SW480 (cell line): Measurements from ENCODE around the gene AGAP1.
A peak's percentile ranks its signal among the peaks of the same experiment; 100 is the strongest.
"Not testable (repeated sequence)": the region's sequence is repeated elsewhere in the genome, so short reads cannot be mapped to it uniquely, and the experiment has no call there.

Experiments
- DNase-seq: peaks from one replicate; pipeline ENCODE4 v3.0.0-alpha.2; 2016; ENCODE audit warnings: low spot score

AGAP1 gene

DNA sequence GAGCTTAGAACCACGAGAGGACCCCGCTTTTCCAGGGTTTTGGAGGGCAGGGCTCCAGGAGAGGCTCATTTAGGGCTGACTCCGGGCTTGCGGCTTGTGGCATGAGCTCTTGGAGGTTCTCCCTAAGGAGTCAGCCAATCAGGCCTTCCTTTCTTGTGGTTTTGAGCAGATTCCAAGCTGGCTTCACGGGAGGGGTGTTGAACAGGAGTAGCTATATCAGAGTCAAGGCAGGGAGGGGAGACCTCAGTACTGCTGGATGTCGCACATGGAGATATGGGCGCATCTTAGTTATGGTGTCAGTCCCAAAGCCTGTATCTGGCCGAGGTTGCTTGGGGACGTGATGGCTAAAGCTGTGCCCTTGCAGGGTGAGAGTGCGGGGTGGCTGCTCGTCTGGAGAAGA lies 98.6 kb downstream of the AGAP1 start:
- DNase-seq = no peak

DNA sequence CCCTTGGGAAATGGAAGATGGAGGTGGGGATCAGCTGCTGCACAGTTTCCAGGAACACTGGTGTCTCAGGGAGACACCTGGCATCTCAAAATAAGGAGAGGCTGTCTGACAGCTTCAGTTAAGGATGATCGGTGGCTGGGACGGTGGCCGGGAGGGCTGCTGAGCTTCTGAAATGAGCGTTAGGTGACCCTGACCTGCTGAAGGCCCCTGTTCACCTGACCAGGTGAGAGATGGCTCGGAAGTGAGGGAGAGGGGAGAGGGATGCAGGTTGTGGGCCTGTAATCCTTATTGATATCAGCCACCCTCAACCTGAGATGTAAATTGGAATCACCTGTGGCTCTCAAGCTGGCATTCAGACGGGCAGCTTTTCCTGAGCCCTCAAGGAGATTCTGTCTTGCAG lies 99.0 kb downstream of the AGAP1 start:
- DNase-seq = no peak

DNA sequence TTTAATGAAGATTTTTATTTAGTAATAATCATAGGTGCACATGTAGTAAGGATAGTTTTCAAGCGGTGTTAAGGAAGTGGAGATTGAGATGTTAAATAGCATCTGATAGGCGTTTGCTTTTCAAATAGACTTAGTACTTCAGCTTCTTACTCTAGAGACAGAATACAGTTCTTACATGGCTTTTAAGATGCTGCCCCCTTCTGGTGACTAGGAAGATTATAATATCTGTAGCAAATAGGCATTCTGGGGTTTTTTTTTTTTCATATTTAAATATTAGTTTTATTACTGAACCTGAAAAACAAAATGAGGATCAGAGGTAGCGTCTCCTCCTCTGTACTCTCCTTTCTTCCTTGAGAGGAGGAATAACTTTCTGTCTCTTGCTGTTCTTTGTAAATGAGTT lies 100.2 kb downstream of the AGAP1 start:
- DNase-seq = peak; percentile 91

DNA sequence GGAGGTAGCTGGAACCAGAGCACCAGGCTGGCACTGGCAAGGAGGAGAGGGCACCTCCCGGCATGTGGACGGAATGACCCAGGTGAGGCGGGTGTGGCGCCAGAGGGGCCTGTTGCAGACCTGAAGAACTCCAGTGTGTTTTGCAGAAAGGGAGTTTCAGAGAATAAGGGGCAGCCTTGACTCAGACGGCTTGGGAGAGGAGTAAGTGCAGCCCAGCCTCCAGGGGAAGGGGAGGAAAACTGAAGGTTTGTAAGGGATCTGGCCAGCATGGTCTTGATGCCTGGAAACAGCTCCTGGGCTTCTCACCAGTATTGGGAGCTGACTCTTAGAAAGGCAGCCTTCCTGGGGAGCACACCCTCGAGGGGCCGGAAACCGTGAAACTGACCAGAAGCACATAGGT lies 101.1 kb downstream of the AGAP1 start:
- no peak for DNase-seq

DNA sequence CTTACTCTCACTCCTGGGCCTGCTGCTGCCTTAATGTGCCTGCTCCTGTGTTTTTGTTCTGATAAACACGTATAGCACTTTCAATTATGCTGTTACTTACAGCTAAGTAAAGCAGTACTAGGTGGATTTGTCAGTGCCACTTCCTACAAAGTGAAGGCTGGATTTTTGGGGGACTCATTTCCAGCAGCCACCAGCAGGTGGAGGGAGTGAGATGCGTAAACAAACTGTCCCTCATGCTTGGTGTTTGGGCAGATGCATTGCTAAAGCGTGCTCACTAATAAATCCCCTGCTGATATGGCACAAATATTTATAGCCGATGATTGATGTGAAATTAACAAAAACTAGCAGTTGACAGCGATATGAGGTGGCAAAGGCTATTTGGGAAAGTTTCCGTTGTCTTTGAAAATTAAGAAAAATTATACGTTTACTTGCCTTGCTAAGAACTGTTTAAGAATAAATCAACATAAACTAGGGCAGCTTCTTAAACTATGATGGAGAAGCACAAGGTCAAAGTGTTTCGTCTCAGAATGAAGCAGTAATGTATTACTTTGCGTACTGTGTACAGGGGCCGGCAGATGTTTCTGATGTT lies 101.7 kb downstream of the AGAP1 start:
- DNase-seq = peak; percentile 68

DNA sequence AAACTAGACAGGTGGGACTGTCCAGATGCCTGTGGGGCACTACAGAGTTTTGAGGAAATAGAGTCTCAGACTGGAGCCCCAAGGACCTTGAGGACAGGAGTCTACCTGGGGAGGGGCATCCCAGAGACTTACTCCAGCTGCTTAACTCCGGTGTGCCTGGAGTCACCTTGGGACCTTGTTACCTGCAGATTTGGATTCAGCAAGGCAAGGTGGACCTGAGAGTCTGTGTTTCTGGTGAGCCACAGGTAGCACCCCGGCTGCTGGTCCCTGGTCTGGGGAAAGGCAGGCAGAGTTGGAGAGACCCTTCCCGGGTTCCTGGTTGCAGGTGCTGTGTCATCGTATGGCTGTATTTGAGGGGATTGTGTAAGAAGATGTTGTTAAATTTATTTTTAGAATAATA lies 102.4 kb downstream of the AGAP1 start:
- no peak for DNase-seq

DNA sequence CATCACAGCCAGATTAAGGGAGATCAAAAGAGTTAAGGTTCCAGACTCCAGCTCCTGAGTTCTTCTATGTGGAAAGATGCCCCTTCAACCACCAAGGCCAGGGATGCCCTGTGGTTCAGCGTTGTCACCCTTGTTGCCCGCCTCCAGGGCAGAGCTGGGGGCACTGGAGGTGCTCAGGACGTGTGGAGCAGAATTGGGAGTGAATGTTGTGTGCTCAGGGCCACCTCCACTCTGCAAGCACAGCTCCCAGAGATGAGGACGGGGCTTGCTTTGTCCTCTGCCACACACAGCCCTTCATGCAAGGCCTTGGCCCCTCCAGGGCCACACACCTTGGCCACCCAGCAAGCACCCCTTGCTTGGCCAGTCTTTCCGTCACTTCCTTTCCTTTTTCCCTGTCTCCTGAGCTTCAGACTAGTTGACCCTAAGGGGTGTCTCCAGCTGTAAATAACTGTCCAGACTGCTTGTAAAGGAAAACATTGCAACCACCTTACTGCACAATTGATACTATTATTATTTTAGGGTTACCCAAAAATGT lies 103.3 kb downstream of the AGAP1 start:
- no peak for DNase-seq

DNA sequence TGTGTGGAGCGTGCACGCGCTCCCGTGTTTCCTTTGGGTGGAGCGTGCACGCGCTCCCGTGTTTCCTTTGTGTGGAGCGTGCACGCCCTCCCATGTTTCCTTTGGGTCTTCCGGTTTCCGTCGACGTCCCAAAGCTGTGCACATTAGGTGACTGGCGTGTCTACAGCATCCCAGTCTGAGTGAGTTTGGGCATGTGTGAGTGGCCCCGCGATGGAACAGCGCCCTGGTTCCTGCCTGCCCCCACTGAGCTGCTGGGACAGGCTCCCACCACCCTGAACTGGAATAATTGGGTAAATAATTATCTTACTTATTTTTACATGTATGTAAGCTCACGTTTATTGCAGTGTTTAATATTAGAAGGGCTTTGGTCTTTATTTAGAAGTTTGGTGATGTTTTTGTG lies 104.2 kb downstream of the AGAP1 start:
- no peak for DNase-seq

DNA sequence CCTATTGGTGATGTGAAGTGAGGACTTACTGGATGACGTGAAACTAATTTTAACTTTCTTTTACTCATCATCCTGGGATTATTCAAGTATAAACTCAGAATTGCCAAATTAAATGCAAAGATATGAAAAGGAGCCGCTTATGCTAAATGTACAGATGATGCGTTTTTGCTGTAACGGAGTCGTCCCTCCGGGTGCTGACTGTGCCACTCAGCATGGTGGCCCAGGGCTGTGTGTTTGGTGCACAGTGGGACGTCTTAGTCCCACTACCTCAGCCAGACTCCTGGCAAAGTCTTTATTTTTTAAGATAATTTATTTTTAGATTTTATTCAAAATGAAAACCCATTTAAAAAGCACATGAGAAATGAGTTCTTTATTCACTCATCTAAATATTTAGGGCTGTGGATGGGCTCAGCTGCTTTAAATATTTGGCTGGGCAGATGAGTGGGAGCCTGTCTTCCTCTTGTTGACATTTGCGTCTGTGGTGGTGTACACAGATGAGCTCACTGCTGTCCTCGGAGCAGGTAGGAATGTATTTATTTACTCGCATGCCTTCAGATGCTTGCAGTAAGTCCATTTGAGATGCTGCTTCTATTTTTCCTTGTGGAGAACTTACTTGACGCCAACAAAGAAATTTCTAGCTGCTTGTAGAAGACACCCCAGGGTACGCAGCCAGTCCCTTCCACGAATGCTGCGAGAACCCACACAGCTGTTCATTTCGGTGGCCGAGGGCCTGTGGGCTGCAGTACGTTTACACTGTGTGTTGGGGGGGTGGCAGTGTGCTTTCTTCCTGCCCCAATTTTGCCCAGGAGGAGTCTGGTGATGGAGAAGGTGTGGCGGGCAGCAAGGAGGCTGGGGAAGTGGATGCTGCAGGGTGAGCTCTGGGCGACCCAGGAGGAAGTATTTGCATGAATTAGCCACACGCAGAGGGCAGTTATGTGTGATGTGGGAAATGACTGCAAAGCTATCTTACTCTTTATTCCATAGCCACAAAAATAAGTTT lies 105.0 kb downstream of the AGAP1 start:
- DNase-seq = no peak

DNA sequence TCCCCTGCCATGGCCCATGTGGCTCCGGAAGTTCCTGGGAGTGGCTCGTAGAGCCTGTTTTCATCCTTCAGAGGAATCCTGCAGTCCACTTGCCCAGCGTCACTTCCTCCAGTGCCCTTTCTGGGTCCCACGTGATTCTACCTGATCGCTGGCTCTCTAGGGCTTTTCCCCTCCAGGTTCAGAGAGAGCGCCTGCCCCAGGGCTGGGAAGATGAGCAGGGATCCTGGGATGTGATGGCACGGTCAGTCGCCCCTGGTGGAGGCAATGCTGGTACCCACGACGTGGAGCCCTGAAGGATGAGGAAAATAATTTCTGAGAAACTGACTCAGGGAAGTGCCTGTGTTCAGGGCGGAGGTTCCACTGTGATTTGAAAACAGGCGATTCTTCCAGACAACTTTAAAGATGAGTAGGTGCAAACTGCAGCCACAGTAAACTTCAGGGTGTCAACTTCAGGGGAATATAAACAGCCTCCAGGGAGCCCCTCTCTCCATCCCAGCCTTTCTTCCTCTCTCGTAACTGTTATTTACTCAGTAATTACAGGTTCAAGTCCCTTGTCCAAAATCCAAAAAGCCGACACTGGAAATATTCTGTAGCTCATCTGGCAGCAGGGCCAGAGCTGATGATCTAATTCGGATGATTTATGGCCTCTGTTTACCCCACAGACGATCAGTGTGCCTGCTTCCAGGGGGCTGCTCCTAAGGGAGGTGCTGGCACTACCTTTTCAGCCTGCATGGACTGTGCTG lies 105.9 kb downstream of the AGAP1 start:
- no peak for DNase-seq

DNA sequence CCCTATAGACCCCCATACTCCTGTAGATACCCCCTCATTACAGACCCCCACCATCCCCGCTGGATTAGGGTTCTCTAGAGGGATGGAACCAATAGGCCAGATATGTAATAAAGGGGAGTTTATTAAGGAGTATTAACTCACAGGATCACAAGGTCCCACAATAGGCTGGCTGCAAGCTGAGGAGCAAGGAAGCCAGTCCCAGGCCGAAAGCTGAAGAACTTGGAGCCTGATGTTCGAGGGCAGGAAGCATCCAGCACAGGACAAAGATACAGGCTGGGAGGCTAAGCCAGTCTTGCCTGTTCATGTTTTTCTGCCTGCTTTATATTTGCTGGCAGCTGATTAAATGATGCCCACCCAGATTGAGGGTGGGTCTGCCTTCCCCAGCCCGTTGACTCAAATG lies 106.6 kb downstream of the AGAP1 start:
- no peak for DNase-seq

DNA sequence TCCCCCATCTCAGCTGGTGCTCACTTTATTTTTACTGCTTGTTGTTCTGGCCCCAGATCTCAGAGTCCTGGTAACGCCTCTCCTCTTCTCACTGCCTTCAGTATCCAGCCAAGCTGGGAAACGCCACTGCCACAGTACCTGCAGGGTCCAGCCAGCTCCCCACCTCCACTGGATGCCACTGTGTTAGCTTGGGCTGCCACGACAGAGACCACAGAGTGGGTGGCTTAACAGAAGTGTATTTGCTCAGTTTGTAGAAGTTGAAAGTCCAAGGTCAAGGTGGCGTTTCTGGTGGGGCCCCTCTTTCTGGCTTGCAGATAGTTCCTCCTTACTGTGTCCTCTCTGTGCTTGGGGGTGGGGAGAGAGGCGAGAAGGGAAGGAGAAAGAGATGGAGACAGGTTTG lies 107.1 kb downstream of the AGAP1 start:
- DNase-seq = no peak

DNA sequence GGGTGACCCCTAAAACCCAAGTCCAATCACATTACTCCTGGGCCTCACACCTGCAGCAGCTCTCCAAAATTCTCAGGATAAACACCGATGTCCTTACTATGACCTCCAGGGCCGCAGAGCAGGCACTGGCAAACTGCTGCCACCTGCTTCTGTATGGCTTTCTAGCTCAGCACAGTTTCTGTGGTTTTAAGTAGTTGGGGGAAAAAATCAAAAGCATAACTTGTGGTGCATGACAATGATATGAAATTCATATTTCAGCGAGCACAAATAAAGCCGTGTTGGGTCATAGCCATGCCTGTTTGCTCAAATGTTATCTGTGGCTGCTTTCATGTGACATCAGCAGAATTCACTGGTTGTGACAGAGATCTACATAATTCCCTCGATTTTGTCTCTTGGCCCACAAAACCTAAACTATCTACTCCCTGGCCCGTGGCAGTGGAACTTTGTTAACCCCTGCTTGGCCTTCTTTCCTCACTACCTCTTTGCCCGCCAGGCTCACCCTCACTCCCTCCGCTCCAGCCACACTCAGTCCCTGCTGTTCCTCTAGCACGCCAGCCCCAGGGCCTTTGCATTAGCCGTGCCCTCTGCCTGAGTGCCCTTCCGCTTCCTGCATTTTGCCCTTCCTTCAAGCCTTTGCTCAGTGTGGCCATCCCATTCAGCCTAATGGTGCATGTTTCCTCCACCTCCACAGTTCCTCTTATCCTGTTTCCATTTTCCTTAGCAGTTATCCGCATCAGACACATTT lies 108.3 kb downstream of the AGAP1 start:
- no peak for DNase-seq

DNA sequence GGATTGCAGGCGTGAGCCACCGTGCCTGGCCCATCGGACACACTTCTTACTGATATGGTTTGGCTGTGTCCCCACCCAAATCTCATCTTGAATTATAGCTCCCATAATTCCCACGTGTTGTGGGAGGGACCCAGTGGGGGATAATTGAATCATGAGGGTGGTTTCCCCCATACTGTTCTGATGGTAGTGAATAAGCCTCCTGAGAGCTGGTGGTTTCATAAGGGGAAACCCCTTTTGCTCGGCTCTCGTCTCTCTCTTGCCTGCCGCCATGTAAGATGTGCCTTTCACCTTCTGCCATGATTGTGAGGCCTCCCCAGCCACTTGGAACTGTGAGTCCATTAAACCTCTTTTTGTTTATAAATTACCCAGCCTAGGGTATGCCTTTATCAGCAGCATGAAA lies 109.1 kb downstream of the AGAP1 start:
- not testable (repeated sequence) for DNase-seq

DNA sequence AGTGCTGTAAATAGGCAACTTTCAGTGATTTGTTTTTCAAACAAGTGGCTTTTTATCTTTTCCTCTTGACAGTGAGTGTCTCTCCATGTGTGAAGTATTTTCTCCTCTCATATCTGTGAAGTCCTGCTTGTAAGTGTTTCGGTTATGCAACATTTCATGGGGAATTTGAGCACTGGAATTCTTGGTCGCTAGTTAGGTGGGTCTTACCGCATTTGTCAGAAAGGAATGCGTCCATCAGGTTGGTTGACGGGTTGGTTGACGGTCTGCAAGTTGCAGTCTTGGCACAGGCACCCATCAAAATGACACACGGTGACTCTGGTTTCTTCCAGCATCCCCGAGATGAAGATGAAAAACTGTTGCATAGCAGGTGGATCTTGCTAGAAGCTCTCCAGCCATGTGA lies 109.8 kb downstream of the AGAP1 start:
- DNase-seq = no peak

DNA sequence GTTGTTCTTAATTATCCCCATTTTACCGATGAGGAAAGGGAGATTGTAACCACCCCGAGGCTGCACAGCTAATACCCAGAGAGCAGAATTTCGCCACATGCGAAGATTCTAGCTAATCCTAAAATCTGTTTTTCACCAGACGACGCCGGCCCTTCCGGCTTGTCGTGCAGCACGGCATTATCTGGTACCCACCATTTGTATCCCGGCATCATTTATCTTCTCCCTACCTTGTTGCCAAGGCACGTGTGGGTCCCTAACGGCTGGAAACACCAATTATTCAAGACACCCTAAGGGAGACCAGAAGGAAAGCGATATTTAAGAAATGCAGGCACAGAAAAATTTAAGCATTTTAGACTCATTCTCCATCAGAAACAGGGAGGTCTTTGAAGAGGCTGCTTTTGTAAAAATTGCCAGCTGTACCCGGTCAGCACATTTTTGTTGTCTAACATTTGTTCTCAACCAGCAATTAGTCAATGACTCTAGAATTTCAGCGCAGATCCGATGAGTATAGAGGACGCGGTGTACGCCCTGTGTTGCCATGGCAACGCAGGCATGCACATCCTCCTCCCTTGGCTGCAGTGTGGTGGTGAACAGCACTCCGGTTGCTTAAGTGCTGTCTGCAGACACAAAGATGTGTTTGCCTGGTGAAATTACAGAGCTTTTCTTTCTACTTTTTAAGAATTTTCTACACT lies 111.6 kb downstream of the AGAP1 start:
- no peak for DNase-seq

DNA sequence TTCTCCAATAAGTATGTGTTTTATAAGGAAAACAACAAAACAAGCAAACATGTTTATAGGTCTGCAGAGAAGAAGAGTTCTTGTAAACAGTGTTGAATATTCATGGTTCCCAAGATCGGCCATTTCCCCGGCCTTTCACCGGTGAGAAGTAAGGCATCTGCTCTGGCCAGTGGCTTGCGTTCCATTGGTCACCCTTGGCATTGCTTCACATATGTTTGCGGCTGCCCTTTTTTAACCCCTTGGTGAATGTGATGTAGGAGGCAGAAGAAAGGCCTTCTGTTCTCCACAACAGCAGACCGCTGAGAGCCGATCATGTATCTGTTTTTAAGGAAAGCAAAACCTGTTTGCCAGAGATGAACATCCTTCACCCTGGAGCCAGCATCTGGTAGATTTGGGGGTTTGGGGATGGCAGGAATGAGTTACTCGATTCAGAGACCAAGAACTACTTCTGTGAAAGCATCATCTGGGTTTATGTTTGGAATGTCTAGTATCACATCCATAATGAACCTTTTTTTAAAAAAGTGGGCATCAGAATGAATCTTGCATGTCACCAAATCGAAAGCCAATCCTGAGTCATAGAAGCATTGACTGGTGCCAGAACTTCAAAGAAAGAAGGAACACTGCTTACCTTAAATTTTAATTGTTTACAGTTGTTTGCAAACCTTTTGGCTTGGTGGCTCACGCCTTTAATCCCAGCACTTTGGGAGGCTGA lies 112.3 kb downstream of the AGAP1 start:
- no peak for DNase-seq

DNA sequence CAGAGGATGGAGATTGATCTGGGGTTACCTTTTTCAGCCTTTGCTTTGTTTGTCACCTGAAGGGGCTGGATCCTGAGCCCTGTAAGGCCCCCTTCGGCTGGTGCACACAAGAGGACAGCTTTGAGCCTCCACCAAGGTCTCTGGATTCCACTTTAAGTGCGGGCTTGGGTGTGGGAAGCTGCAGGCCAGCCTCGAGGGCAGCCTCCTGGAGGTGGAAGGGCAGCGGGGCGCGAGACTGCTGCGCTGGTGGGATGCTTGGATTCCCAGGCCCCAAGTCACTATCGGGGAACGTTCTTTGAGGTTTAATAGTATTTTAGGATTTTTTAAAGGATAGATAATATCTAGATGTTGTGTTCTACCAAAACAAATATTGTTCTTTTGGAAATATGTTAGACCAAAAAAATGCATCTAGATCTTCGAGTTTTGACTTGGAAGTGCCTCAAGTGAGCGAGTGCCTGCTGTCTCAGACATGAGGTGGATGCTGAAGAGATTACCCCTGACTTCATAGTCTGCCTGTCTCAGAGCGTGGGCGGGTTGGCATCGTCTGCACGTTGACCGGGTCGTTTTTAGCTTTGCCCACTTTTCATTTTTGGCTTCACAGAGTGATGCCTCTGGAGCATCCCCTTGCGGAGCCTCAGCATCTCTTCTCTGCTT lies 113.8 kb downstream of the AGAP1 start:
- DNase-seq = no peak

DNA sequence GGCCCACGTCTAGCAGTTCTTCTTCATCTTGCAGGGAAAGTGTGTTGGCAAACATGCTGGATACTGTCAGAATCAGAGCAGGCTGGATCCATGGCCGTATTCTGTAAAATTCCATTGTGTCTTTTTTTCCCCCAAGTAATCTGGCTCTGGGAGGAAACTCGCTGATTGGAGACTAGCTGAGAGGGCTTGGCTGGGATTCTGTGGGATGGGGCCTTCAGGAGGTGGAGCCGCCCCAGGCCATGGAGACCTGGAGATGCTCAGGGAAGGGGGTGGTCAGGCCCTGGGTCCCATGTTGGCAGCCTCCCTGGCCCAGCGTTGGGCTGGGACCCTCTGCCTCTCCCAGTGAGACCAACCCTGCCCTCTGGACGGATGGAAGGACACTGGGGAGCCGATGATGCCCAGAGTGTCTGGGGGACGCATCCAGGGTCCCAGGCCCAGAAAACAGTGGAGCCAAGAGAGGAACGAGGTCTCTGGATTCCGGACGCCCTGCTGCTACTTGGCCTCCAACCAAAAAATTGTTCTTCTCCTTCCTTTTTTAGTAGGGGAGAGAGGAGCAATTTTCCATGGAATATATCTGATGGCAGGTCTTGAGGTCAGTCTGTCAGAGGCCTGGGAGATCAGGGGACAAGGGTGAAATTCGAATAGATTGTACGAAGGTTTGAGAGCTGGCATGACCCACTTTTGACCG lies 114.5 kb downstream of the AGAP1 start:
- no peak for DNase-seq
